Prostate gland (tissue), 2 donors: ENCODE data around the gene DSTYK.

Experiments
- POLR2A ChIP-seq: fragments of 450-650 bp; IDR thresholded peaks from one replicate; pipeline ENCODE4 v1.6.1; 2016; ENCODE audit warnings: antibody characterized with exemption, mild to moderate bottlenecking
- POLR2AphosphoS5 ChIP-seq: sonication (generic); formaldehyde crosslinking; IDR thresholded peaks from one replicate; pipeline ENCODE4 v1.6.1; 2017; ENCODE audit warnings: antibody characterized with exemption
- TF ChIP-seq, protein P1 (sequence below), 4 experiments: fragments of 200-600 bp in 2 of 4; fragments of 450-650 bp in 2 of 4; sonication (generic) in 2 of 4; IDR thresholded peaks; 1 replicate in 3 of 4; 2 replicates in 1 of 4; pipeline ENCODE4 v1.5.1; 2016 to 2019; ENCODE audit warnings: antibody characterized with exemption in 4 of 4, mild to moderate bottlenecking in 2 of 4, moderate library complexity in 2 of 4

DNA sequence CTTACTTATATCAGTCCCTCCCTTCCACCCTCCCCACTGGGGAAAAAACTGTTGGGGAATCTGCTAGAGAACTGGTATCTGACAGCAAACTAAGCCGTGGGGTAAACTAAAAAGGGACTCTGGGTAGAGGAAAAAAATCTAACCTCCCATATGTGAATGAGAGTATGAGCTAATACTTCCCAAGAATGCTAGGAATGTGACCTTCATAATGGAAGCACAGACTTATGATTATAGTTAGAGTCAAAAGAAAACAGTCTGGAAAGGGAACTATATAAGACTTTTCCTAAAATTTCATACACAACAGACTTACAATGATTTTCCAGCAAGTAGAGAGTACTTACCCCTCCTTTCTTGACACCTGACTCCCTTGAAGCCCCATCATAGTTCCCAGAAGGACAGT lies 66.8 kb downstream of the DSTYK start:
- TF ChIP-seq, protein P1, sequence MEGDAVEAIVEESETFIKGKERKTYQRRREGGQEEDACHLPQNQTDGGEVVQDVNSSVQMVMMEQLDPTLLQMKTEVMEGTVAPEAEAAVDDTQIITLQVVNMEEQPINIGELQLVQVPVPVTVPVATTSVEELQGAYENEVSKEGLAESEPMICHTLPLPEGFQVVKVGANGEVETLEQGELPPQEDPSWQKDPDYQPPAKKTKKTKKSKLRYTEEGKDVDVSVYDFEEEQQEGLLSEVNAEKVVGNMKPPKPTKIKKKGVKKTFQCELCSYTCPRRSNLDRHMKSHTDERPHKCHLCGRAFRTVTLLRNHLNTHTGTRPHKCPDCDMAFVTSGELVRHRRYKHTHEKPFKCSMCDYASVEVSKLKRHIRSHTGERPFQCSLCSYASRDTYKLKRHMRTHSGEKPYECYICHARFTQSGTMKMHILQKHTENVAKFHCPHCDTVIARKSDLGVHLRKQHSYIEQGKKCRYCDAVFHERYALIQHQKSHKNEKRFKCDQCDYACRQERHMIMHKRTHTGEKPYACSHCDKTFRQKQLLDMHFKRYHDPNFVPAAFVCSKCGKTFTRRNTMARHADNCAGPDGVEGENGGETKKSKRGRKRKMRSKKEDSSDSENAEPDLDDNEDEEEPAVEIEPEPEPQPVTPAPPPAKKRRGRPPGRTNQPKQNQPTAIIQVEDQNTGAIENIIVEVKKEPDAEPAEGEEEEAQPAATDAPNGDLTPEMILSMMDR (IDR thresholded peaks at IDR 0.05): no peak
- TF ChIP-seq POLR2A (no peak), POLR2AphosphoS5 (no peak)
